ENCODE results near the gene ASZ1. TPM values are rescaled to one million over a fixed set of nuclear protein-coding genes. Genes with fewer than 3 reads are reported as not detected.

The ASZ1 gene
- polyA plus RNA-seq, 1 donor from 2014 or later: not detected

GRCh38 chr7:117322741-117323304 lies 104.5 kb downstream of the ASZ1 start, which contains the start of gene WNT2:
Gene WNT2 (minus strand): TSS chr7:117323058. CDS start chr7:117322989, 69 bp downstream.
- no peaks in the 10 kb centered on the region for H3K79me2 ChIP-seq (replicated peaks; ENCODE audit: insufficient read depth, low read length)
- H3K27me3 ChIP-seq (ENCODE audit: insufficient read depth, low read depth, low read length): peaks cover 76% of the 10 kb centered on the region
- H4K20me1 ChIP-seq (ENCODE audit: insufficient read depth): no peaks in the 10 kb centered on the region
- no peaks in the 10 kb centered on the region for H3K36me3 ChIP-seq (ENCODE audit: insufficient read depth, low read length)
- no peaks in the 10 kb centered on the region for H3F3A ChIP-seq (ENCODE audit: insufficient read depth, low read length, poor library complexity, severe bottlenecking)
- peaks cover 2% of the 10 kb centered on the region for H3K9me3 ChIP-seq (ENCODE audit: low read length)
- peak within 1 kb of the TSS; percentile 86 for H3K4me3 ChIP-seq (ENCODE audit: low read length)
- peak within 1 kb of the TSS; percentile 39 for H3K9ac ChIP-seq (ENCODE audit: low read length)
- no peaks in the 10 kb centered on the region for H3K9me2 ChIP-seq (ENCODE audit: insufficient read depth, low read length)
- no peak within 1 kb of the TSS for H3K27ac ChIP-seq (ENCODE audit: low read length)
- TF ChIP-seq MXI1 (conservative IDR thresholded peaks at IDR 0.05; ENCODE audit: poor library complexity, severe bottlenecking): no peak
- no peak within 1 kb of the TSS for H2AFZ ChIP-seq (ENCODE audit: low read depth, low read length)
- peak within 1 kb of the TSS; percentile 82 for H3K4me2 ChIP-seq (ENCODE audit: low read length)

- no peak overlapping the region for H3K4me3 ChIP-seq (ENCODE audit: low read length)
- no peaks in the 10 kb centered on the region for H3K9me3 ChIP-seq (ENCODE audit: low read length)
- no peaks in the 10 kb centered on the region for H3K36me3 ChIP-seq (ENCODE audit: insufficient read depth, low read length)
- H3K27me3 ChIP-seq (ENCODE audit: insufficient read depth, low read depth, low read length): peaks cover 61% of the 10 kb centered on the region
- TF ChIP-seq EP300 (conservative IDR thresholded peaks at IDR 0.05; ENCODE audit: poor library complexity, severe bottlenecking) (no peak), REST (IDR thresholded peaks at IDR 0.05; ENCODE audit: borderline replicate concordance) (no peak), POLR2AphosphoS5 (IDR thresholded peaks at IDR 0.05) (no peak), EZH2 (IDR thresholded peaks at IDR 0.05; ENCODE audit: borderline replicate concordance, insufficient read depth, low read length, poor library complexity, severe bottlenecking) (no peak), TAF1 (IDR thresholded peaks at IDR 0.05; ENCODE audit: low read depth) (no peak), SMC3 (conservative IDR thresholded peaks at IDR 0.05; ENCODE audit: poor library complexity) (no peak), RAD21 (conservative IDR thresholded peaks at IDR 0.05) (no peak), CTCF (IDR thresholded peaks at IDR 0.05; ENCODE audit: poor library complexity, severe bottlenecking) (no peak), MXI1 (conservative IDR thresholded peaks at IDR 0.05; ENCODE audit: poor library complexity, severe bottlenecking) (no peak)
- H3K79me2 ChIP-seq (replicated peaks; ENCODE audit: insufficient read depth, low read length): no peaks in the 10 kb centered on the region
- no peak overlapping the region for H2AFZ ChIP-seq (ENCODE audit: low read depth, low read length)
- no peak overlapping the region for H3K4me2 ChIP-seq (ENCODE audit: low read length)
- H3K9me2 ChIP-seq (ENCODE audit: insufficient read depth, low read length): no peaks in the 10 kb centered on the region
- H3K27ac ChIP-seq (ENCODE audit: low read length): no peak overlapping the region
- H4K20me1 ChIP-seq (ENCODE audit: insufficient read depth): no peaks in the 10 kb centered on the region
- H3K9ac ChIP-seq (ENCODE audit: low read length): no peak overlapping the region
- H3F3A ChIP-seq (ENCODE audit: insufficient read depth, low read length, poor library complexity, severe bottlenecking): no peaks in the 10 kb centered on the region
These were observed 106.8 kb downstream of the ASZ1 start for GRCh38 chr7:117320523-117320922.

All from neural cell (in vitro differentiated cells).